Measurements from ENCODE around the gene ISY1.
A peak's percentile ranks its signal among the peaks of the same experiment; 100 is the strongest.

GRCh38 chr3:129160891-129161859 lies at the start of gene ISY1:
- no peak for TF ChIP-seq ZFX (IDR thresholded peaks at IDR 0.05; ENCODE audit: borderline replicate concordance)
- peak; percentile 93 for TF ChIP-seq CTCF (IDR thresholded peaks at IDR 0.05)
